NCI-H2107 treated with DMSO at 0.1 percent for 48 hours (cell line): Measurements from ENCODE around the gene ARIH1.
"Not testable (repeated sequence)": the region's sequence is repeated elsewhere in the genome, so short reads cannot be mapped to it uniquely, and the experiment has no call there.

Experiments used
- DNase-seq: peaks from one replicate; lab custom pipeline; 2025; ENCODE audit not compliant: unreplicated experiment; lab: John Stamatoyannopoulos, UW

ARIH1 gene

GRCh38 chr15:72473614-72474465 lies at the start of gene ARIH1:
ARIH1 (plus strand) TSS chr15:72474330; CDS start chr15:72474640, 310 bp downstream.
- peak; percentile 69 for DNase-seq

GRCh38 chr15:72426753-72427152 lies 47.4 kb upstream of the ARIH1 start:
- no peak for DNase-seq

GRCh38 chr15:72437650-72438316 lies 36.3 kb upstream of the ARIH1 start:
- no peak for DNase-seq

DNA sequence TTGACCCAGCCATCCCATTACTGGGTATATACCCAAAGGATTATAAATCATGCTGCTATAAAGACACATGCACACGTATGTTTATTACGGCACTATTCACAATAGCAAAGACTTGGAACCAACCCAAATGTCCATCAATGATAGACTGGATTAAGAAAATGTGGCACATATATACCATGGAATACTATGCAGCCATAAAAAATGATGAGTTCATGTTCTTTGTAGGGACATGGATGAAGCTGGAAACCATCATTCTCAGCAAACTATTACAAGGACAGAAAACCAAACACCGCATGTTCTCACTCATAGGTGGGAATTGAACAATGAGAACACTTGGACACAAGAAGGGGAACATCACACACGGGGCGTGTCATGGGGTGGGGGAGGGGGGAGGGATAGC lies 31.3 kb upstream of the ARIH1 start:
- DNase-seq, result not testable (repeated sequence)

DNA sequence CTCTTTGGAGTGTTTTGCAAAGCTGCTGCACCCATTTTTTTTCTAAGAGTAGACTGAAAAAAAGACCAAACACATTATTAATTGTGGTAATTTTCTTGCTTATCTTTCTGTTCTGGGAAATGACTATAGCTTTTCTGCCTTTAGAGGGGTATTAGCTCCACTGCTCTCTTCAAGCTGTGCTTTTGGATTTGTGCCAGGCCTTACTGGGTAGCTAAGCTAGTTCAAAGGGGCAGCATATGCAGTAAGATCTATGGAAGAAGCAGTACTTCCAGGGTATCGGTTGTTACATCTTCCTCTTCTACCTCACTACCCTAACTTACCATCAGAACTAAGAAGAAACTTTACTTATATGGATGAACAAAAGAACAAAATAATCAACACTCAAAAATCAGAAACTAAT lies 28.7 kb upstream of the ARIH1 start:
- no peak for DNase-seq

DNA sequence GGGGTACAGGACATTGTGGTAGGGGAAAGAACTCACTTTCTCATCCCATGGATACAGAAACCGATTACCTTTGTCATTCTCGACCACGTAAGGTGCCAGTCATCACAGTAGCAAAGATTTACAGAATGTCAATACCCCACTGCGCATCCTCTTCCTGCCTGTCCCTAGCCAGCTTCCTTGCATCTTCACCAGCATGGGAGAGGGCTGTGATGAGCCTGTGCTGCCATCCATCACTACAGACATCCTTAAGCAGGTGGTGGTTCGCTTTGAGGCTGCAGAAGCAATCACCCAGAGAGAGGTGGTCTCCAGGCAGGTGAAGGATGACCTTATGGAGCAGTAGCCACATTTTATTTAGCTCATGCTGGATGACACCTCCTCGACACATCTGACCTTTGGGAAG lies 23.3 kb upstream of the ARIH1 start:
- no peak for DNase-seq

GRCh38 chr15:72451224-72451623 lies 22.9 kb upstream of the ARIH1 start:
- no peak for DNase-seq

GRCh38 chr15:72456684-72457083 lies 17.4 kb upstream of the ARIH1 start:
- DNase-seq, result no peak

DNA sequence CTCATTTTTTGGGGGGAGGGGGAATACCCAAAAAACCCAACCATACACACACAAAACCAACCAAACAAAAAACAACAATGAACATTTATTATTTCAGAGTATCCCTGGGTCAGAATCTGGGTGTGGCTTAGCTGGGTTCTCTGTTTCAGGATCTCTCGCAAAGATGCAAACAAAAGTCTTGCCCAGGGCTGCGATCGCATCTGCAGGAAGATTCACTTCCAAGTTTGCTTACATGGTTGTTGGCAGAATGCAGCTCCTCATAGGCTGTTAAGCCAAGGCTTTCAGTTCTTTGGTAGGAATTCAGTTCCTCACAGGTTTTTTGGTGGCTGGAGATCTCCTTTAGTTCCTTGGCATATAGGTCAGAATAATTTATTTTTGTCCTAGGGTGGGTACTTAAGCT lies 13.7 kb upstream of the ARIH1 start:
- no peak for DNase-seq

GRCh38 chr15:72463702-72464101 lies 10.4 kb upstream of the ARIH1 start:
- no peak for DNase-seq

DNA sequence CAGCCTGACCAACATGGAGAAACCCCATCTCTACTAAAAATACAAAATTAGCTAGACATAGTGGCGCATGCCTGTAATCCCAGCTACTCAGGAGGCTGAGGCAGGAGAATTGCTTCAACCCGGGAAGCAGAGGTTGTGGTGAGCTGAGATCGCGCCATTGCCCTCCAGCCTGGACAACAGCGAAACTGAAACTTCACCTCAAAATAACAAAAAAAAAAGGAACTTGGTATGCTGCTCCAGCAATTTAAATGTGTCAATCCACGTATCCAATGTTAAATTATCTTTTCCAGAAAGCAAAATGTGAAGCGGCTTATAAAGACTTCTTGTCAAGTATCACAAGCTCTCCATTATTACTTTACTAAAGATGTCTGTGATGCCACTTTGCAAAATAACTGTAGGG lies 9.9 kb upstream of the ARIH1 start:
- no peak for DNase-seq

- DNase-seq, result no peak
Observed at GRCh38 chr15:72468103-72468502, 6.0 kb upstream of the ARIH1 start.

DNA sequence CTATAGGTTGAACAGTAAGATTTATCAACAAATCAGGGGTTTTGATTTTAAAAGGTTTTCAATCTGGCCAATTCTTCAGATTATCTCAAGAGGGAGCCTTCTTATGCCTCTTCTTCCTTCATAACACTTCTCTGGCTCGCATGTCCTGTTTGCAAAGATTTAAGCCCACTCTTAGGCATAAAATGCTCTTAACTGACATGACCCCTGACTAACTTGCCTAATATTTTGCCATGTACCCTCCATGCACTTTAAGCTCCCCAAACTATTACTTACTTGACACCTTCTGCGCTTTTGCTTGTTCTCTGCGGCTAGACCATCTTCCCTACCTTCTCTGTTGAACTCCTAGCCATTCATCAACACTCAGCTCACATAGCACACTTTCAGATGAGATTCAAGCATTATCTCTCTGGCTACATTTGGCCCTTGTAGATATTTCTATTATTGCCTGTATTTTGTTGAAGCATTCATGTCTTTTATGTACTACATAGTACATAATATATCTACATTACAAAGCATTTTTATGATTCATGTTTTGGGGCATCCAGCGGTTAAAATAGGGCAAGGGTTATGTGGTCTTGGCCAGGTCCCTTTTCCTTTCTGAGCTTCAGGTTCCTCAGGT lies 1.0 kb upstream of the ARIH1 start:
- no peak for DNase-seq

DNA sequence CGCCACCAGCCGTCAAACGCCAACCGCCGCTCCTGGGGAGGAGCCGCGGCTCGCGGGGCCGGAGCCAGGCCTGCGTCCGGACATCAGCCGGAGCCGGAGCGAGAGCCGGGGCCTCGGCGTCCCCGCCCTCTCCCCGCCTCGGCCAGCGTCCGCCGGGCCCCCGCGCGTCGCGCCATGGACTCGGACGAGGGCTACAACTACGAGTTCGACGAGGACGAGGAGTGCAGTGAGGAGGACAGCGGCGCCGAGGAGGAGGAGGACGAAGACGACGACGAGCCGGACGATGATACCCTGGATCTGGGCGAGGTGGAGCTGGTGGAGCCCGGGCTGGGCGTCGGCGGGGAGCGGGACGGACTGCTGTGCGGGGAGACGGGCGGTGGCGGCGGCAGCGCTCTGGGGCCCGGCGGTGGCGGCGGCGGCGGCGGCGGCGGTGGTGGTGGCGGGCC lies 359 bp downstream of the ARIH1 start:
- DNase-seq, result no peak

GRCh38 chr15:72474912-72475628 lies 940 bp downstream of the ARIH1 start:
- DNase-seq, result peak; percentile 19

GRCh38 chr15:72475674-72476073 lies 1.5 kb downstream of the ARIH1 start:
- no peak for DNase-seq

DNA sequence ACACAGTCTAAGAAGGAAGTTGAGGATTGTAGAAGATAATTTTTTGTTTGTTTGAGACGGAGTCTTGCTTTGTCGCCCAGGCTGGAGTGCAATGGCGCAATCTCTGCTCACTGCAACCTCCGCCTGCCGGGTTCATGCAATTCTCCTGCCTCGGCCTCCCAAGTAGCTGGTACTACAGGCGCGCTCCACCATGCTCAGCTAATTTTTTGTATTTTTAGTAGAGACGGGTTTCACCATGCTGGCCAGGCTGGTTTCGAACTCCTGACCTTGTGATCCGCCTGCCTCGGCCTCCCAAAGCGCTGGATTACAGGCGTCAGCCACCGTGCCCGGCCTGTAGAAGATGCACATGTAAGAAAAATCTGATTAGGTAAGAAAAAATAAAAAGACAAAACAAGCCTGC lies 2.2 kb downstream of the ARIH1 start:
- not testable (repeated sequence) for DNase-seq

DNA sequence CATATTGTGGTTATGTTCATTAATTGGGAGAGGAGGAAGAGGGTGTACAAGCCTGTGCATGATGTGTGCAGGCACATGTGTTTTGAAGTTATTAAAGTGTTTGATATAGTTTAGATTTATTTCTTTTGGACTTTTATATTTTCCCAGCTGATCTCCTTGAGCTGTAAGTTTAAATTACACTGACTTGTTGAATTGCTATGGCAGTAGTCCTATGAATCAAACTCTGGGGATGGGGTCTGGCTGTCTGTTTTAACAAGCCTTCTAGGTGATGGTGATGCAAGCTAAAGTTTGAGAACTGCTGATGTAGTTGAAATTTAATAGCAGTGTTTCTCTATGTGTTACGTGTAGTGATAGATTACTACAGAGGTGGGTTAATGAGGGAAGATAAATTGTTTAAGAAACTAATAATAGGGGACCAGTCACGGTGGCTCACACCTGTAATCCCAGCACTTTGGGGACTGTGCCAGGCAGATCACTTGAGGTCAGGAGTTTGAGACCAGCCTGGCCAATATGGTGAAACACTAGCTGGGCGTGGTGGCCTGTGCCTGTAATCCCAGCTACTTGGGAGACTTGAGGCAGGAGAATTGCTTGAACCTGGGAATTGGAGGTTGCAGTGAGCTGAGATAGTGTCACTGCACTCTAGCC lies 7.0 kb downstream of the ARIH1 start:
- no peak for DNase-seq

DNA sequence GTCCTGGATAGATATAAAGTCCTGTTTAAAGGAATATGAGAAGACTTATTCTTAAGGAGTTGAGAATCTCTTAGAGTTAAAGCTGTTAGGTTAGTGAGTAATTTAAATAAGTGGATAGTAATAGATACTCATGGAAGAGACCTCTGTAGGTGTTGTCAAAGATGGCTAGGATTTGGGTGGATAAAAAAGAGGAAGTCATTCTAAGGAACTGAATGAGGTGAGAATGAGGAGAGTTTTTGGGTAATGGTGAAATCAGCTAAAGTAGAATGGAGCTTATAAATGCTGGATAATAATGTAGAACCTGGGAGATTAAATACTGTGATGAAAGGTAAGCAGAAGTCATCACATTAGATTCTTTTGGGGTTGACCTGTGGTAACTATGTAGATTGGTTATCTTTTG lies 8.1 kb downstream of the ARIH1 start:
- no peak for DNase-seq

- DNase-seq, result no peak
Observed at GRCh38 chr15:72483279-72483678, 9.1 kb downstream of the ARIH1 start.

DNA sequence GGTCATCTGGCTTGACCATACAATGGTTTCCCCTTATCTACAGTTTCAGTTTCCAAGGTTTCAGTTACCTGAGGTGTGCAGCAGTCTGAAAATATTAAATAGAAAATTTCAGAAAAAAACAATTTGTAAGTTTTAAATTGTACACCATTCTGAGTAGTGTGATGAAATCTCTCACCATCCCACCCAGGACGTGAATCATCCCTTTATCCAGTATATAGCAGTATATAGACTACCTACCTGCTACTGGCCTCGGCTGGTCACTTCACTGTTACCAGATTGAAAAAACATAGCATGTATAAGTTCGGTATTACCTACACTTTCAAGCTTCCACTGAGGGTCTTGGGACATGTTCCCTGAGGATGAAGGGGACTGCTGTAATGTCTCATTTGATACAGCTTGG lies 12.0 kb downstream of the ARIH1 start:
- no peak for DNase-seq
